WTC11 (cell line): ENCODE results near the gene MYOZ3.

Experiments
- AR ChIP-seq: fragments of 250-450 bp; sonication (Bioruptor Pico); IDR thresholded peaks from 2 replicates; pipeline ENCODE4 v1.9.0; 2021; ENCODE audit warnings: mild to moderate bottlenecking
- ATF1 ChIP-seq: sonication (generic); formaldehyde crosslinking; IDR thresholded peaks from 2 replicates; pipeline ENCODE4 v1.8.1; 2023; ENCODE audit warnings: mild to moderate bottlenecking, moderate library complexity, missing genetic modification reagents
- CTCF ChIP-seq: fragments of 200-600 bp; IDR thresholded peaks from 2 replicates; pipeline ENCODE4 v1.8.0; 2022; ENCODE audit warnings: antibody characterized with exemption
- E2F5 ChIP-seq: sonication (generic); formaldehyde crosslinking; IDR thresholded peaks from 2 replicates; pipeline ENCODE4 v1.8.1; 2022; ENCODE audit warnings: mild to moderate bottlenecking, moderate library complexity, missing genetic modification reagents
- FOXJ3 ChIP-seq: sonication (generic); formaldehyde crosslinking; IDR thresholded peaks from 2 replicates; pipeline ENCODE4 v1.9.0; 2021; ENCODE audit warnings: missing genetic modification reagents, mild to moderate bottlenecking, borderline replicate concordance
- FOXP1 ChIP-seq: sonication (generic); formaldehyde crosslinking; IDR thresholded peaks from 2 replicates; pipeline ENCODE4 v1.8.0; 2022; ENCODE audit warnings: missing genetic modification reagents, mild to moderate bottlenecking, moderate library complexity, borderline replicate concordance
- USF2 ChIP-seq: sonication (generic); formaldehyde crosslinking; IDR thresholded peaks from 2 replicates; pipeline ENCODE4 v1.8.1; 2023; ENCODE audit warnings: mild to moderate bottlenecking, missing genetic modification reagents, moderate library complexity
- ZBTB43 ChIP-seq: sonication (generic); formaldehyde crosslinking; IDR thresholded peaks from 2 replicates; pipeline ENCODE4 v1.8.1; 2023; ENCODE audit warnings: mild to moderate bottlenecking, missing genetic modification reagents

- TF ChIP-seq CTCF (no peak), USF2 (CRISPR knock-in tag) (no peak), ZBTB43 (no peak), FOXP1 (no peak), ATF1 (CRISPR knock-in tag) (no peak), AR (CRISPR knock-in tag) (no peak), E2F5 (CRISPR knock-in tag) (no peak), FOXJ3 (CRISPR knock-in tag) (no peak)
These were observed 36.5 kb upstream of the MYOZ3 start for GRCh38 chr5:150624334-150625163.
